BJ (cell line): ENCODE results near the gene VAV2. TPM values are rescaled to one million over a fixed set of nuclear protein-coding genes. Genes with fewer than 3 reads are reported as not detected.

Experiments
- CTCF ChIA-PET: fragments of 350-600 bp; formaldehyde crosslinking; extraction: SDS; loops from one replicate; lab custom pipeline; 2021; ENCODE audit warnings: antibody characterized with exemption, inconsistent platforms; lab: Yijun Ruan, JAX
- POLR2A ChIA-PET: fragments of 300-600 bp; sonication (Branson Sonifier 250); formaldehyde crosslinking; extraction: SDS; loops from one replicate; lab custom pipeline; 2021; ENCODE audit warnings: antibody characterized with exemption; lab: Charles Lee
- DNase-seq: peaks from one replicate; pipeline ENCODE4 v3.0.0-alpha.2; 2011; ENCODE audit warnings: low read depth
- H3K27me3 ChIP-seq: 2 replicates; pipeline ENCODE4 v1.6.0; 2011; ENCODE audit warnings: low read length; ENCODE audit not compliant: control insufficient read depth, insufficient read depth
- H3K36me3 ChIP-seq: 2 replicates; pipeline ENCODE4 v1.5.1; 2011; ENCODE audit warnings: low read length; ENCODE audit not compliant: control insufficient read depth, insufficient read depth
- H3K4me3 ChIP-seq: 2 replicates; pipeline ENCODE4 v1.5.1; 2011; ENCODE audit warnings: low read depth, mild to moderate bottlenecking, control low read depth, low read length
- polyA plus RNA-seq: library from polyadenylated mRNA; depleted of rRNA; stranded (reverse); fragments of >200 nt; gene quantifications from 2 replicates; pipeline ENCODE4 v1.2.3, GENCODE V29; 2011
- TF ChIP-seq, protein P1 (sequence below): IDR thresholded peaks from 2 replicates; pipeline ENCODE4 v1.5.1; 2011; ENCODE audit warnings: low read depth, mild to moderate bottlenecking, control low read depth, inconsistent platforms, low read length, moderate library complexity; ENCODE audit not compliant: insufficient read depth

The VAV2 gene
- polyA plus RNA-seq, 1 experiment = 9.9 TPM

DNA sequence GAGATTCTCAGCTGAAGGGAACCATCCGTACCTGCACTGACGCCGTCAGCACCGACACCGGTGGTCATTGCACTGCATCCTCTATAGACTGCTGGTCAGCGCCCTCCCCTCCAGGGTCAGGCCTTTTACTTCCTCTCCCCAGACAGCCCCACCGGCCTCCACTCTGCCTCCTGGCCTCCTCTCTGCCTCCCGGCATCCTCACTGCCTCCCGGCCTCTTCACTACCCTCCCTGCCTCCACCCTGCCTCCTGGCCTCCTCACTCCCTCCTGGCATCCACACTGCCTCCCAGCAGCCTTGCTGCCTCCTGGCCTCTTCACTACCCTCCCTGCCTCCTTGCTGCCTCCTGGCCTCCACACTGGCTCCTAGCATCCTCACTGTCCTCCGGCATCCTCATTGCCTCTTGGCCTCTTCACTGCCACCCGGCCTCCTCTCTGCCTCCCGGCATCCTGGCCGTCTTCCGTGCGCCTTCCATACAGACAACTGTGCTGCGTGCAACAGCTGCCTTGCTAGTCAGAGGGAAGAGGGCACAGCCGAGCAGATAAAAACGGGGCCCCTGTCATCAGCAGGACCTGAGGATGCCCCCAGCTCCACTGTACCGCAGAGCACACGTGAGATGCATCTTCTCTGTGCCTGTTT is 62.0 kb downstream of the VAV2 start:
- CTCF ChIA-PET = interaction anchor here (1.3 to 1.4 kb wide), 2 partner anchors 10 to 26 kb away, joined by 3 read pairs; no protein-coding TSS in a partner anchor
- TF ChIP-seq, protein P1, sequence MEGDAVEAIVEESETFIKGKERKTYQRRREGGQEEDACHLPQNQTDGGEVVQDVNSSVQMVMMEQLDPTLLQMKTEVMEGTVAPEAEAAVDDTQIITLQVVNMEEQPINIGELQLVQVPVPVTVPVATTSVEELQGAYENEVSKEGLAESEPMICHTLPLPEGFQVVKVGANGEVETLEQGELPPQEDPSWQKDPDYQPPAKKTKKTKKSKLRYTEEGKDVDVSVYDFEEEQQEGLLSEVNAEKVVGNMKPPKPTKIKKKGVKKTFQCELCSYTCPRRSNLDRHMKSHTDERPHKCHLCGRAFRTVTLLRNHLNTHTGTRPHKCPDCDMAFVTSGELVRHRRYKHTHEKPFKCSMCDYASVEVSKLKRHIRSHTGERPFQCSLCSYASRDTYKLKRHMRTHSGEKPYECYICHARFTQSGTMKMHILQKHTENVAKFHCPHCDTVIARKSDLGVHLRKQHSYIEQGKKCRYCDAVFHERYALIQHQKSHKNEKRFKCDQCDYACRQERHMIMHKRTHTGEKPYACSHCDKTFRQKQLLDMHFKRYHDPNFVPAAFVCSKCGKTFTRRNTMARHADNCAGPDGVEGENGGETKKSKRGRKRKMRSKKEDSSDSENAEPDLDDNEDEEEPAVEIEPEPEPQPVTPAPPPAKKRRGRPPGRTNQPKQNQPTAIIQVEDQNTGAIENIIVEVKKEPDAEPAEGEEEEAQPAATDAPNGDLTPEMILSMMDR = no peak

GRCh38 chr9:133929599-133929998 is 62.5 kb downstream of the VAV2 start:
- CTCF ChIA-PET = no interaction called here
- peaks cover 3% of the 10 kb centered on the region; the same call in 1 of the 2 replicates for H3K36me3 ChIP-seq
- POLR2A ChIA-PET = no interaction called here
- H3K27me3 ChIP-seq = no peaks in the 10 kb centered on the region
- no peak overlapping the region for H3K4me3 ChIP-seq
- TF ChIP-seq, protein P1 = no peak
- no peak for DNase-seq

More for the DNA sequence above, 62.0 kb downstream of the VAV2 start:
- POLR2A ChIA-PET = no interaction called here
- H3K36me3 ChIP-seq = peaks cover 3% of the 10 kb centered on the region; the same call in 1 of the 2 replicates
- no peaks in the 10 kb centered on the region for H3K27me3 ChIP-seq
- H3K4me3 ChIP-seq = no peak overlapping the region
- no peak for DNase-seq

- Histone ChIP-seq H3K27me3 (no peaks in the 10 kb centered on the region), H3K36me3 (peaks cover 3% of the 10 kb centered on the region; the same call in 1 of the 2 replicates), H3K4me3 (no peak overlapping the region)
- TF ChIP-seq, protein P1 = no peak
- ChIA-PET POLR2A (no interaction called here), CTCF (no interaction called here)
- no peak for DNase-seq
Measured at GRCh38 chr9:133928248-133928764, 63.8 kb downstream of the VAV2 start.

DNA sequence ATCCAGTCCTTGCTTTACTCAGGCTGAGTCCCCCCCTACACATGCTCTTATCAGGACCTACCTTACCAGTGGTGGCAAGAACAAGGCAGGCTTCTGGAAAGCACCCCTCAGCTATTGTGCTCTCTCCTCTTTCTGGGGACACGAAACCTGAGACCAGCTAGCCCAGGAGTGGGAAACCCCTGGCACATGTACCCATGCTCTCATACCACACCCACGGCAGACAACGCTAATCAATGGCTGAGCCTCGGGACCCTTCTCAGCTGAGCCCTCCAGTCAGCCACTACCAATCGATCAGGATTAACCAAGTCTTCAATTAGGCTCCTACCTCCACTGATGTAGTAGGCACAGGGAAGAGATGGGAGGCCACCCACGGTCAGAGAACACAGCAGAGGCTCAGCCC is 65.1 kb downstream of the VAV2 start:
- no peaks in the 10 kb centered on the region for H3K27me3 ChIP-seq
- DNase-seq = no peak
- TF ChIP-seq, protein P1 = no peak
- no peak overlapping the region for H3K4me3 ChIP-seq
- ChIA-PET CTCF (interaction anchor here (0.6 kb wide), 1 partner anchor 145 kb away, joined by 3 read pairs; no protein-coding TSS in a partner anchor), POLR2A (no interaction called here)
- H3K36me3 ChIP-seq = peaks cover 4% of the 10 kb centered on the region

DNA sequence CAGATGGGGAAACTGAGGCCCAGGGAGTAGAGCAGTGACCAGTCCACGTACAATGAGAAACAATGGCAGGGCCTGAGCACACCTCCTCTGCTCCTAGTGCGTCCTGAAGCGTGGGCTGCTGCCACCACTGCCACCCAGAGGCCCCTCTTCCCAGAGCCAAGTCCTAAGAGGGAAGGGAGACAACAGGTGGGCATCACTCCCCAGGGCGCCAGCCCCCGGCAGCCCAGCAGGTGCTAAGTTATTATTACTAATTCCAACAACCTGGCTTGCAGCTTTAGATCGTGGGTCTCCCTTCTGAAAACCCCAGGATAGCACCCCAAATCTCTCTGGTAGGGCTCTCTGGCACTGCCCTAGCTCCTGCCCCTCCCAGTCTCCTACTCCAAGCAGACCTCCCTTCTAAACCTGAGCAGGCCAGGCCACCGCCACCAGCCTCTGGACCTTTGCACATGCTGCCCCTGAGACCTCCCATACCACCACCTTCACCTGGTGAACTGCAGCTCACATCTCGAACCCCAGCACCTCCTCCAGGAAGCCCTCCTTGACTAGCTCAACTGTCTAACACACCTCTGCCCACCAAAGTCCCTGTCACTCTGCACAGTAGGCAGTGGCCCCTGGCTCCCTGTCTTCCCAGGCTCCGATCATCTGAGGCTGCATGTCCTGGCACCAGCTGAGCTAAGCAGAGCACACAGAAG is 65.8 kb downstream of the VAV2 start:
- TF ChIP-seq, protein P1 = no peak
- DNase-seq = no peak
- H3K27me3 ChIP-seq = no peaks in the 10 kb centered on the region
- H3K4me3 ChIP-seq = no peak overlapping the region
- H3K36me3 ChIP-seq = peaks cover 5% of the 10 kb centered on the region
- ChIA-PET CTCF (interaction anchor here (0.6 to 0.8 kb wide), 2 partner anchors 15 to 144 kb away, joined by 3 read pairs; no protein-coding TSS in a partner anchor), POLR2A (interaction anchor here (0.6 kb wide), 1 partner anchor 117 kb away, joined by 7 read pairs; no protein-coding TSS in a partner anchor)
